ENCODE results near the gene DLX5. TPM values are rescaled to one million over a fixed set of nuclear protein-coding genes. Genes with fewer than 3 reads are reported as not detected.

DLX5 gene
- polyA plus RNA-seq, 1 donor from 2014 or later: 44.6 TPM

DNA sequence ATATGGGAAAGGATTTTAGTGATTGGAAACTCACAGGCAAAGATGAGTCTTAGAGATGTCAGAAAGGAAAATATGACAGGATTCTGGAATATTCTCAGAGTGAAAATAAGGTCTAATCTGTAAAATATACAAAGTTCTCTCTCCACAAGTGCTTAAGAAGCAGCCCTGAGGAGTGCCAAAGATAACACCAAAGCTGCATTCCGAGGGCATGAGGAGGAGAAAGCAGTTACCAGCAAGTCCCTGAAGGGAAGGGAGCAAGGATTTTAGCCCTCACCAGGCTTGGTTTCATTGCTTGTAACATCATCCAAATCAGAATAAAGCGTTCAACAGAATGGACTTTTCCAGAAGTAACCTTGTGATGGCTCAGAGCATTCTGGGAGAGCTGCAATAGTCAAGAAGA is 50.6 kb downstream of the DLX5 start:
- Histone ChIP-seq H3K36me3 (ENCODE audit: insufficient read depth, low read length) (peaks cover 4% of the 10 kb centered on the region), H3K27me3 (ENCODE audit: insufficient read depth, low read depth, low read length) (no peaks in the 10 kb centered on the region), H3K79me2 (replicated peaks; ENCODE audit: insufficient read depth, low read length) (peaks cover 68% of the 10 kb centered on the region), H3K4me3 (ENCODE audit: low read length) (no peak overlapping the region), H3K27ac (ENCODE audit: low read length) (no peak overlapping the region), H3K9ac (ENCODE audit: low read length) (no peak overlapping the region), H4K20me1 (ENCODE audit: insufficient read depth) (no peaks in the 10 kb centered on the region), H3K9me2 (ENCODE audit: insufficient read depth, low read length) (no peaks in the 10 kb centered on the region), H3K4me2 (ENCODE audit: low read length) (no peak overlapping the region), H3F3A (ENCODE audit: insufficient read depth, low read length, poor library complexity, severe bottlenecking) (peaks cover 3% of the 10 kb centered on the region), H2AFZ (ENCODE audit: low read depth, low read length) (no peak overlapping the region), H3K9me3 (ENCODE audit: low read length) (no peaks in the 10 kb centered on the region)
- TF ChIP-seq RAD21 (conservative IDR thresholded peaks at IDR 0.05) (no peak), SMC3 (conservative IDR thresholded peaks at IDR 0.05; ENCODE audit: poor library complexity) (no peak), POLR2AphosphoS5 (IDR thresholded peaks at IDR 0.05) (no peak), EZH2 (IDR thresholded peaks at IDR 0.05; ENCODE audit: borderline replicate concordance, insufficient read depth, low read length, poor library complexity, severe bottlenecking) (no peak), MXI1 (conservative IDR thresholded peaks at IDR 0.05; ENCODE audit: poor library complexity, severe bottlenecking) (no peak), EP300 (conservative IDR thresholded peaks at IDR 0.05; ENCODE audit: poor library complexity, severe bottlenecking) (no peak), TAF1 (IDR thresholded peaks at IDR 0.05; ENCODE audit: low read depth) (no peak)
- TF ChIP-seq, protein P1, sequence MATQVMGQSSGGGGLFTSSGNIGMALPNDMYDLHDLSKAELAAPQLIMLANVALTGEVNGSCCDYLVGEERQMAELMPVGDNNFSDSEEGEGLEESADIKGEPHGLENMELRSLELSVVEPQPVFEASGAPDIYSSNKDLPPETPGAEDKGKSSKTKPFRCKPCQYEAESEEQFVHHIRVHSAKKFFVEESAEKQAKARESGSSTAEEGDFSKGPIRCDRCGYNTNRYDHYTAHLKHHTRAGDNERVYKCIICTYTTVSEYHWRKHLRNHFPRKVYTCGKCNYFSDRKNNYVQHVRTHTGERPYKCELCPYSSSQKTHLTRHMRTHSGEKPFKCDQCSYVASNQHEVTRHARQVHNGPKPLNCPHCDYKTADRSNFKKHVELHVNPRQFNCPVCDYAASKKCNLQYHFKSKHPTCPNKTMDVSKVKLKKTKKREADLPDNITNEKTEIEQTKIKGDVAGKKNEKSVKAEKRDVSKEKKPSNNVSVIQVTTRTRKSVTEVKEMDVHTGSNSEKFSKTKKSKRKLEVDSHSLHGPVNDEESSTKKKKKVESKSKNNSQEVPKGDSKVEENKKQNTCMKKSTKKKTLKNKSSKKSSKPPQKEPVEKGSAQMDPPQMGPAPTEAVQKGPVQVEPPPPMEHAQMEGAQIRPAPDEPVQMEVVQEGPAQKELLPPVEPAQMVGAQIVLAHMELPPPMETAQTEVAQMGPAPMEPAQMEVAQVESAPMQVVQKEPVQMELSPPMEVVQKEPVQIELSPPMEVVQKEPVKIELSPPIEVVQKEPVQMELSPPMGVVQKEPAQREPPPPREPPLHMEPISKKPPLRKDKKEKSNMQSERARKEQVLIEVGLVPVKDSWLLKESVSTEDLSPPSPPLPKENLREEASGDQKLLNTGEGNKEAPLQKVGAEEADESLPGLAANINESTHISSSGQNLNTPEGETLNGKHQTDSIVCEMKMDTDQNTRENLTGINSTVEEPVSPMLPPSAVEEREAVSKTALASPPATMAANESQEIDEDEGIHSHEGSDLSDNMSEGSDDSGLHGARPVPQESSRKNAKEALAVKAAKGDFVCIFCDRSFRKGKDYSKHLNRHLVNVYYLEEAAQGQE (IDR thresholded peaks at IDR 0.05; ENCODE audit: borderline replicate concordance): no peak
- TF ChIP-seq, protein P2, sequence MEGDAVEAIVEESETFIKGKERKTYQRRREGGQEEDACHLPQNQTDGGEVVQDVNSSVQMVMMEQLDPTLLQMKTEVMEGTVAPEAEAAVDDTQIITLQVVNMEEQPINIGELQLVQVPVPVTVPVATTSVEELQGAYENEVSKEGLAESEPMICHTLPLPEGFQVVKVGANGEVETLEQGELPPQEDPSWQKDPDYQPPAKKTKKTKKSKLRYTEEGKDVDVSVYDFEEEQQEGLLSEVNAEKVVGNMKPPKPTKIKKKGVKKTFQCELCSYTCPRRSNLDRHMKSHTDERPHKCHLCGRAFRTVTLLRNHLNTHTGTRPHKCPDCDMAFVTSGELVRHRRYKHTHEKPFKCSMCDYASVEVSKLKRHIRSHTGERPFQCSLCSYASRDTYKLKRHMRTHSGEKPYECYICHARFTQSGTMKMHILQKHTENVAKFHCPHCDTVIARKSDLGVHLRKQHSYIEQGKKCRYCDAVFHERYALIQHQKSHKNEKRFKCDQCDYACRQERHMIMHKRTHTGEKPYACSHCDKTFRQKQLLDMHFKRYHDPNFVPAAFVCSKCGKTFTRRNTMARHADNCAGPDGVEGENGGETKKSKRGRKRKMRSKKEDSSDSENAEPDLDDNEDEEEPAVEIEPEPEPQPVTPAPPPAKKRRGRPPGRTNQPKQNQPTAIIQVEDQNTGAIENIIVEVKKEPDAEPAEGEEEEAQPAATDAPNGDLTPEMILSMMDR (IDR thresholded peaks at IDR 0.05; ENCODE audit: poor library complexity, severe bottlenecking): no peak

DNA sequence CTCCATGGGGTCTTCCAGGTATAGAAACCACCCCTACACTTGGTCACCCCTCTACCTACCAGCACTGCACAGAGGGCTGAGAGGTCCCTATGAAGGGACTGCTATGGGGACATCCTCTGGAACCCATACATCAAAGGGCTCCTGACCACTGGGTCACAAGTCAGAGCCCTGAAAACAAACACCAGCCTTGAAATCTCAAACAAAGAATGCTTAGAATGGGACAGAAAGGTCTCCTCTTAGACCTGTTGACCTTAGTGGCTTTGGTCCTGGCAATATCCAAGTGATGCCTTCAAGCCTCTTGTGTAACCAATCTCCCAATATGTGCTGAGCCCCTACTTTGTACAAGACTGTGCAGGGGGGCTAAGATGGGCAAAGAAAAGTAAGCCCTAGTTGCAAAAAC is 53.9 kb downstream of the DLX5 start:
- H2AFZ ChIP-seq (ENCODE audit: low read depth, low read length): no peak overlapping the region
- peaks cover 51% of the 10 kb centered on the region for H3K79me2 ChIP-seq (replicated peaks; ENCODE audit: insufficient read depth, low read length)
- no peak overlapping the region for H3K4me3 ChIP-seq (ENCODE audit: low read length)
- no peaks in the 10 kb centered on the region for H3K9me3 ChIP-seq (ENCODE audit: low read length)
- no peak overlapping the region for H3K9ac ChIP-seq (ENCODE audit: low read length)
- no peaks in the 10 kb centered on the region for H4K20me1 ChIP-seq (ENCODE audit: insufficient read depth)
- TF ChIP-seq, protein P2 (IDR thresholded peaks at IDR 0.05; ENCODE audit: poor library complexity, severe bottlenecking): no peak
- TF ChIP-seq TAF1 (IDR thresholded peaks at IDR 0.05; ENCODE audit: low read depth) (no peak), EZH2 (IDR thresholded peaks at IDR 0.05; ENCODE audit: borderline replicate concordance, insufficient read depth, low read length, poor library complexity, severe bottlenecking) (no peak), EP300 (conservative IDR thresholded peaks at IDR 0.05; ENCODE audit: poor library complexity, severe bottlenecking) (no peak), MXI1 (conservative IDR thresholded peaks at IDR 0.05; ENCODE audit: poor library complexity, severe bottlenecking) (no peak), POLR2AphosphoS5 (IDR thresholded peaks at IDR 0.05) (no peak), SMC3 (conservative IDR thresholded peaks at IDR 0.05; ENCODE audit: poor library complexity) (no peak), RAD21 (conservative IDR thresholded peaks at IDR 0.05) (no peak)
- TF ChIP-seq, protein P1 (IDR thresholded peaks at IDR 0.05; ENCODE audit: borderline replicate concordance): no peak
- no peaks in the 10 kb centered on the region for H3K27me3 ChIP-seq (ENCODE audit: insufficient read depth, low read depth, low read length)
- H3K9me2 ChIP-seq (ENCODE audit: insufficient read depth, low read length): no peaks in the 10 kb centered on the region
- no peak overlapping the region for H3K4me2 ChIP-seq (ENCODE audit: low read length)
- no peak overlapping the region for H3K27ac ChIP-seq (ENCODE audit: low read length)
- H3K36me3 ChIP-seq (ENCODE audit: insufficient read depth, low read length): no peaks in the 10 kb centered on the region
- H3F3A ChIP-seq (ENCODE audit: insufficient read depth, low read length, poor library complexity, severe bottlenecking): no peaks in the 10 kb centered on the region
